Lower lobe of right lung (tissue), 2 donors: ENCODE data around the gene FPR3. TPM values are rescaled to one million over a fixed set of nuclear protein-coding genes. Genes with fewer than 3 reads are reported as not detected.

Source experiments
- ATAC-seq, 2 donors: fragments of 200-7000 bp; cut with Tn5 transposase; one replicate each; pipeline ENCODE4 v1.9.1; 2020 to 2022; ENCODE audit warnings: mild to moderate bottlenecking in 2 of 2, moderate library complexity in 2 of 2
- DNase-seq: peaks from one replicate; pipeline ENCODE4 v3.0.0-alpha.2; 2020
- H3K27ac ChIP-seq: fragments of 200-600 bp; one replicate; pipeline ENCODE4 v1.8.0; 2022
- H3K27me3 ChIP-seq: fragments of 200-600 bp; one replicate; pipeline ENCODE4 v1.8.0; 2022; ENCODE audit warnings: low read depth
- H3K36me3 ChIP-seq: fragments of 200-600 bp; one replicate; pipeline ENCODE4 v1.8.0; 2022; ENCODE audit warnings: mild to moderate bottlenecking
- H3K4me1 ChIP-seq: fragments of 200-600 bp; one replicate; pipeline ENCODE4 v1.8.0; 2022
- H3K4me3 ChIP-seq: fragments of 200-600 bp; one replicate; pipeline ENCODE4 v1.8.0; 2022; ENCODE audit warnings: mild to moderate bottlenecking
- H3K9me3 ChIP-seq: fragments of 200-600 bp; one replicate; pipeline ENCODE4 v1.8.0; 2022
- intact Hi-C: fragments of 100-400 bp; cut with DNase I; formaldehyde crosslinking; loops from one replicate; pipeline ENCODE4 v1.11.0; 2022
- total RNA-seq: library from RNA; stranded (reverse); fragmentation: NEBNext Ultra II Directional; extraction: Animal tissue kit (Norgen Biotek cat#: 25700); gene quantifications from one replicate; pipeline ENCODE4 v1.2.1, GENCODE V29; 2021
- TF ChIP-seq, protein P1 (sequence below): fragments of 200-600 bp; IDR thresholded peaks from one replicate; pipeline ENCODE4 v1.8.0; 2022; ENCODE audit warnings: antibody characterized with exemption, mild to moderate bottlenecking
- donor health status: DM: no; HTN: yes; CAD: no; lungs with severe emphysema.

FPR3 gene
- total RNA-seq, 1 donor from 2014 or later: 62.3 TPM

DNA sequence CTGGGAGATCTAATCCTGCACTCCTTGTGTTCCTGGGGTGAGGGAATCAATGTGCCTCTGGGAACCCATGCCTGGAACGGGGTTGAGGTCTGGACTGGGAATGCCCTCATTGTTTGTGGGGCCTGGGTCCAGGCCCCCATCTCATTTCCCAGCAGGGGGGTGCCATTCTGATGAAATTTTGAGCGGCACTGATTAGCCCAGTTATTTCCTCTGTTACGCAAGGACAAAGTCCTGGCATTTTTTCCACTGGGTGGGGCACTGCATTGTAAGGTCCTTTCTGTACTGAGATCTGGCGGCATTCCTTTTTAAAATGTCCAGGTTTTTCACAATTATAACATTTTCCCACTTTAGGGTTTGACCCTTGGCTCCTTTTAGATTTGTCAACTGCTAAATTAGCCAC lies 14.8 kb downstream of the FPR3 start:
- no peaks in the 10 kb centered on the region for H3K27me3 ChIP-seq
- ATAC-seq: no peak
- no peaks in the 10 kb centered on the region for H3K36me3 ChIP-seq
- no peak overlapping the region for H3K4me3 ChIP-seq
- H3K9me3 ChIP-seq: no peaks in the 10 kb centered on the region
- TF ChIP-seq, protein P1, sequence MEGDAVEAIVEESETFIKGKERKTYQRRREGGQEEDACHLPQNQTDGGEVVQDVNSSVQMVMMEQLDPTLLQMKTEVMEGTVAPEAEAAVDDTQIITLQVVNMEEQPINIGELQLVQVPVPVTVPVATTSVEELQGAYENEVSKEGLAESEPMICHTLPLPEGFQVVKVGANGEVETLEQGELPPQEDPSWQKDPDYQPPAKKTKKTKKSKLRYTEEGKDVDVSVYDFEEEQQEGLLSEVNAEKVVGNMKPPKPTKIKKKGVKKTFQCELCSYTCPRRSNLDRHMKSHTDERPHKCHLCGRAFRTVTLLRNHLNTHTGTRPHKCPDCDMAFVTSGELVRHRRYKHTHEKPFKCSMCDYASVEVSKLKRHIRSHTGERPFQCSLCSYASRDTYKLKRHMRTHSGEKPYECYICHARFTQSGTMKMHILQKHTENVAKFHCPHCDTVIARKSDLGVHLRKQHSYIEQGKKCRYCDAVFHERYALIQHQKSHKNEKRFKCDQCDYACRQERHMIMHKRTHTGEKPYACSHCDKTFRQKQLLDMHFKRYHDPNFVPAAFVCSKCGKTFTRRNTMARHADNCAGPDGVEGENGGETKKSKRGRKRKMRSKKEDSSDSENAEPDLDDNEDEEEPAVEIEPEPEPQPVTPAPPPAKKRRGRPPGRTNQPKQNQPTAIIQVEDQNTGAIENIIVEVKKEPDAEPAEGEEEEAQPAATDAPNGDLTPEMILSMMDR: no peak
- intact Hi-C loops: no loop called here
- H3K4me1 ChIP-seq: peaks cover 43% of the 10 kb centered on the region
- no peak for DNase-seq
- H3K27ac ChIP-seq: peak overlapping the region; percentile 18

DNA sequence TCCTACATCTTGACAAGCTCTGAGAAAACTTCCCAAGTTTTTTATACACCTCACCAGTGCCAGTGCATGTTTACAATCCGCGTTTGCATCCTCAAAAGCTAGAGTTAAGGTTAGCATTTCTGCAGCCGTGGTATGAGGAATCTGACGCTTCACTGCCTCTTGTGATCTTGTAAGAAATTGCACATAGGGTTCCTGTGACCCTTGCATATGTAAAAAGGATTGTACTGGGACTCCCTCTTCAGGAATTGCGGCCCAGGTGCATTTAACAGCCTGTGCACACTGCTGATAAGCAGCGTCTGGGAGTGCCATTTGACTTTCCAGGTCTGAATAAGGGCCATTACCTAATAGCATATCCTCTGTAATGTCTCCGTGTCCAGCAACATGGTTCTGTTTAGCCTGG lies 15.3 kb downstream of the FPR3 start:
- Histone ChIP-seq H3K36me3 (no peaks in the 10 kb centered on the region), H3K27me3 (no peaks in the 10 kb centered on the region), H3K9me3 (no peaks in the 10 kb centered on the region), H3K4me3 (no peak overlapping the region), H3K4me1 (peaks cover 43% of the 10 kb centered on the region), H3K27ac (peak overlapping the region; percentile 4)
- intact Hi-C loops: no loop called here
- DNase-seq (no peak), ATAC-seq (peak in 1 of 2 donors; percentile 41)
- TF ChIP-seq, protein P1: peak; percentile 19

DNA sequence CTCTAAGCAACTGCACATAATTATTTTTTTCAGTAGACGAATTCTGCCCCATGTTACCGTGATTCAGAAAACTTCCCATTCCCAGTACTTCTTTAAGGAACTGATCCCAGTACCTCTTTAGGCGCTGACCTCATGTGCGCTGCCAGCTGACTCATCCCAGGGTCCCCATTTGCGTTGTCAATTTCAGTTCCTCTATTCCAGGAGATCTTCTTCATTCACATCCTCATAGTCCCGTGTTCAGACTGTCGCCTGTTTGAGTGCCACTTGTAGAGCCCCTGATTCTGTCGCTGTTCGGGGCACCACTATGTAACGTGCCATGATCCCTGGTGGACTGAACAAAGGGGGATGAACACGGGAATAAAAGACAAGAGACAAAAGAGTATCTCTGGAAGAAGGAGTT lies 16.4 kb downstream of the FPR3 start:
- no peaks in the 10 kb centered on the region for H3K9me3 ChIP-seq
- ATAC-seq: peak; percentile 85

DNA sequence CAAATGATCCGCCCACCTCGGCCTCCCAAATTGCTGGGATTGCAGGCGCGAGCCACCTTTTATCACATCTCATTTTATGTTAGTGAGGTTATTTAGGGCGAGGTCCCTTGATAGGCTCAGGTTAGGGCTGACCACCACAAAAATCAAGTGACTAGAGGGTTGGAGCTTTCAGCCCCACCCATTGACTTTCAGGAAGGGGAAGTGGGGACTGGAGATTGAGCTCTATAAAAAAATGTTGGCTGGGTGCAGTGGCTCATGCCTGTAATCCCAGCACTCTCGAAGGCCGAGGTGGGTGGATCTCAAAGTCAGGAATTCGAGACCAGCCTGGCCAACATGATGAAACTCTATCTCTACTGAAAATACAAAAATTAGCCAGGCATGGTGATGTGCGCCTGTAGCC lies 20.1 kb downstream of the FPR3 start:
- no peak overlapping the region for H3K4me3 ChIP-seq
- H3K27me3 ChIP-seq: no peaks in the 10 kb centered on the region
- H3K9me3 ChIP-seq: no peaks in the 10 kb centered on the region
- TF ChIP-seq, protein P1: no peak
- intact Hi-C loops: no loop called here
- no peak overlapping the region for H3K27ac ChIP-seq
- ATAC-seq: no peak
- DNase-seq: no peak
- no peaks in the 10 kb centered on the region for H3K36me3 ChIP-seq
- peaks cover 14% of the 10 kb centered on the region for H3K4me1 ChIP-seq

More for the DNA sequence above, 16.4 kb downstream of the FPR3 start:
- Histone ChIP-seq H3K36me3 (no peaks in the 10 kb centered on the region), H3K4me1 (peaks cover 43% of the 10 kb centered on the region), H3K27me3 (no peaks in the 10 kb centered on the region), H3K4me3 (no peak overlapping the region), H3K27ac (peak overlapping the region; percentile 36)
- TF ChIP-seq, protein P1: no peak
- intact Hi-C loops: no loop called here
- DNase-seq: peak; percentile 66

DNA sequence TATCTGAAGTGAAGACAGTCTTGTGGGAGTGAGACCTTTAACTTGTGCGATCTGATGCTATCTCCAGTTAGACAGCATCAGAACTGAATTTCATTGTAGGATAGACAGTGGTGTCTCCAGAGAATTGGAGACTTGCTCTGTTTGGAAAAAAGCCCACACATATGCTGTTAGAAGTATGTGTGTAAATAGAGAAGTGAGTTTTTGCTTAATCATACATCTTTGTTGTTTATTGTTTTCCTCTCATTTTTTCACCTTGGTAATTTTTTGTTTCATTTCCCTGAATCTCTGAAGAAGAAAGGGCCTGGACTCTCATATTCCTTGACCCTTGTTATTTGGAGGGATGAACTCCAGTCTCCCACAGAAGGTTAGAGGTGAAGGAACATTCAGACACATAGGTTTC lies 21.8 kb downstream of the FPR3 start:
- TF ChIP-seq, protein P1: no peak
- intact Hi-C loops: no loop called here
- H3K27me3 ChIP-seq: no peaks in the 10 kb centered on the region
- no peaks in the 10 kb centered on the region for H3K36me3 ChIP-seq
- ATAC-seq (no peak), DNase-seq (no peak)
- no peaks in the 10 kb centered on the region for H3K9me3 ChIP-seq
- no peak overlapping the region for H3K4me3 ChIP-seq
- peaks cover 10% of the 10 kb centered on the region for H3K4me1 ChIP-seq
- H3K27ac ChIP-seq: no peak overlapping the region

DNA sequence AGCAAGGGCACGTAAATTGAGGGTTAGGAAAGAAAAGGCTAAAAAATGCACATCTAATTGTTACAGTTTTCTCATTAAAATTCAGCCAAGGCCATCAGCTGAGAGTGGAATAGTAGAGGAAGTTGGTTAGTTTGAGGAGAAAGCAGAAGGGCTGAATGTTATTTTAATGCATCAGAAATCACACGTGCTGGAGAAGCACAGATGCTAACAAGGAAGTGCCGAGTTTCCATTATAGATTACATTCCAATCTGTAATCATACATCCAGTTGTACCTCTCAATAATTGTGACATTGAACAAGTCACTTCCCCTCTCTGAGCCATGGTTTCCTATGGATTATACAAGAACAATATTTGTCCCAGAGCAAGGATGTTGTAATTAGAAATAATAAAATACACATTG lies 25.1 kb downstream of the FPR3 start:
- intact Hi-C loops: no loop called here
- no peaks in the 10 kb centered on the region for H3K9me3 ChIP-seq
- TF ChIP-seq, protein P1: no peak
- H3K27ac ChIP-seq: no peak overlapping the region
- DNase-seq (no peak), ATAC-seq (peak in 1 of 2 donors; percentile 23)
- H3K4me1 ChIP-seq: peaks cover 10% of the 10 kb centered on the region
- no peaks in the 10 kb centered on the region for H3K27me3 ChIP-seq
- no peak overlapping the region for H3K4me3 ChIP-seq
- no peaks in the 10 kb centered on the region for H3K36me3 ChIP-seq
